ENCODE data around the gene SLC26A2.

Gene SLC26A2

GRCh38 chr5:149937610-149938009 lies 22.9 kb upstream of the SLC26A2 start:
- no peaks in the 10 kb centered on the region for H3K9me3 ChIP-seq (ENCODE audit: control insufficient read depth, insufficient read depth, low read depth, low read length)
- H3K4me3 ChIP-seq (ENCODE audit: low read depth, low read length), result no peak overlapping the region
- CTCF ChIA-PET, result interaction anchor here (0.7 to 1.2 kb wide), 2 partner anchors 20 to 42 kb away, joined by 4 to 6 read pairs; no protein-coding TSS in a partner anchor
- no peaks in the 10 kb centered on the region for H3K36me3 ChIP-seq (ENCODE audit: control insufficient read depth in 2 of 2, insufficient read depth in 1 of 2, low read length in 2 of 2)
- POLR2A ChIA-PET, result interaction anchor here (1.0 kb wide), 1 partner anchor 23 kb away, joined by 3 read pairs; the partner anchor contains the start of gene SLC26A2
- H3K27ac ChIP-seq (ENCODE audit: extremely low read depth, low read depth, low read length), result no peak overlapping the region; the same call in 1 of the 2 replicates
- peaks cover 13% of the 10 kb centered on the region for H3K4me1 ChIP-seq (ENCODE audit: control insufficient read depth, insufficient read depth, low read length)
- peak; percentile 55; the same call in 1 of the 2 replicates for TF ChIP-seq ZEB2 (tag by site-specific recombination; IDR thresholded peaks at IDR 0.05)
- peak; percentile 55 for TF ChIP-seq ZNF629 (tag by site-specific recombination; IDR thresholded peaks at IDR 0.05)
- TF ChIP-seq ZBTB49 (tag by site-specific recombination; IDR thresholded peaks at IDR 0.05; ENCODE audit: low read depth), result no peak
- peak; percentile 30; the same call in 1 of the 2 replicates for TF ChIP-seq ZNF366 (tag by site-specific recombination; conservative IDR thresholded peaks at IDR 0.05)
- TF ChIP-seq ZNF843 (tag by site-specific recombination; IDR thresholded peaks at IDR 0.05), result peak; percentile 32; the same call in 1 of the 2 replicates
- TF ChIP-seq, protein P1, sequence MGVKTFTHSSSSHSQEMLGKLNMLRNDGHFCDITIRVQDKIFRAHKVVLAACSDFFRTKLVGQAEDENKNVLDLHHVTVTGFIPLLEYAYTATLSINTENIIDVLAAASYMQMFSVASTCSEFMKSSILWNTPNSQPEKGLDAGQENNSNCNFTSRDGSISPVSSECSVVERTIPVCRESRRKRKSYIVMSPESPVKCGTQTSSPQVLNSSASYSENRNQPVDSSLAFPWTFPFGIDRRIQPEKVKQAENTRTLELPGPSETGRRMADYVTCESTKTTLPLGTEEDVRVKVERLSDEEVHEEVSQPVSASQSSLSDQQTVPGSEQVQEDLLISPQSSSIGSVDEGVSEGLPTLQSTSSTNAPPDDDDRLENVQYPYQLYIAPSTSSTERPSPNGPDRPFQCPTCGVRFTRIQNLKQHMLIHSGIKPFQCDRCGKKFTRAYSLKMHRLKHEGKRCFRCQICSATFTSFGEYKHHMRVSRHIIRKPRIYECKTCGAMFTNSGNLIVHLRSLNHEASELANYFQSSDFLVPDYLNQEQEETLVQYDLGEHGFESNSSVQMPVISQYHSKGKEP (tag by site-specific recombination; IDR thresholded peaks at IDR 0.05), result 0 out of 2 replicates have a peak, but pooled peaks have one; percentile 48
- no peak for TF ChIP-seq ZSCAN16 (tag by site-specific recombination; IDR thresholded peaks at IDR 0.05)
- no peak for TF ChIP-seq ZNF549 (tag by site-specific recombination; IDR thresholded peaks at IDR 0.05)
- peak; percentile 95 for TF ChIP-seq SCRT2 (tag by site-specific recombination; IDR thresholded peaks at IDR 0.05)
- TF ChIP-seq, protein P2, sequence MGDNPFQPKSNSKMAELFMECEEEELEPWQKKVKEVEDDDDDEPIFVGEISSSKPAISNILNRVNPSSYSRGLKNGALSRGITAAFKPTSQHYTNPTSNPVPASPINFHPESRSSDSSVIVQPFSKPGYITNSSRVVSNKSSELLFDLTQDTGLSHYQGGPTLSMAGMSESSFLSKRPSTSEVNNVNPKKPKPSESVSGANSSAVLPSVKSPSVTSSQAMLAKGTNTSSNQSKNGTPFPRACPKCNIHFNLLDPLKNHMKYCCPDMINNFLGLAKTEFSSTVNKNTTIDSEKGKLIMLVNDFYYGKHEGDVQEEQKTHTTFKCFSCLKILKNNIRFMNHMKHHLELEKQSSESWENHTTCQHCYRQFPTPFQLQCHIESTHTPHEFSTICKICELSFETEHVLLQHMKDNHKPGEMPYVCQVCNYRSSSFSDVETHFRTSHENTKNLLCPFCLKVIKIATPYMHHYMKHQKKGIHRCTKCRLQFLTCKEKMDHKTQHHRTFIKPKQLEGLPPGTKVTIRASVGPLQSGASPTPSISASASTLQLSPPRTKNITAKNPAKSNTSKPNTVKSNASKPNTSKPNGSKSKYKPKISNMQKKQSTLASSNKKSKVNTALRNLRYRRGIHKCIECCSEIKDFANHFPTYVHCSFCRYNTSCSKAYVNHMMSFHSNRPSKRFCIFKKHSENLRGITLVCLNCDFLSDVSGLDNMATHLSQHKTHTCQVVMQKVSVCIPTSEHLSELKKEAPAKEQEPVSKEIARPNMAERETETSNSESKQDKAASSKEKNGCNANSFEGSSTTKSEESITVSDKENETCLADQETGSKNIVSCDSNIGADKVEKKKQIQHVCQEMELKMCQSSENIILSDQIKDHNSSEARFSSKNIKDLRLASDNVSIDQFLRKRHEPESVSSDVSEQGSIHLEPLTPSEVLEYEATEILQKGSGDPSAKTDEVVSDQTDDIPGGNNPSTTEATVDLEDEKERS (tag by site-specific recombination; IDR thresholded peaks at IDR 0.05), result no peak
- TF ChIP-seq IKZF3 (tag by site-specific recombination; IDR thresholded peaks at IDR 0.05), result 0 out of 2 replicates have a peak, but pooled peaks have one; percentile 10
- TF ChIP-seq, protein P3, sequence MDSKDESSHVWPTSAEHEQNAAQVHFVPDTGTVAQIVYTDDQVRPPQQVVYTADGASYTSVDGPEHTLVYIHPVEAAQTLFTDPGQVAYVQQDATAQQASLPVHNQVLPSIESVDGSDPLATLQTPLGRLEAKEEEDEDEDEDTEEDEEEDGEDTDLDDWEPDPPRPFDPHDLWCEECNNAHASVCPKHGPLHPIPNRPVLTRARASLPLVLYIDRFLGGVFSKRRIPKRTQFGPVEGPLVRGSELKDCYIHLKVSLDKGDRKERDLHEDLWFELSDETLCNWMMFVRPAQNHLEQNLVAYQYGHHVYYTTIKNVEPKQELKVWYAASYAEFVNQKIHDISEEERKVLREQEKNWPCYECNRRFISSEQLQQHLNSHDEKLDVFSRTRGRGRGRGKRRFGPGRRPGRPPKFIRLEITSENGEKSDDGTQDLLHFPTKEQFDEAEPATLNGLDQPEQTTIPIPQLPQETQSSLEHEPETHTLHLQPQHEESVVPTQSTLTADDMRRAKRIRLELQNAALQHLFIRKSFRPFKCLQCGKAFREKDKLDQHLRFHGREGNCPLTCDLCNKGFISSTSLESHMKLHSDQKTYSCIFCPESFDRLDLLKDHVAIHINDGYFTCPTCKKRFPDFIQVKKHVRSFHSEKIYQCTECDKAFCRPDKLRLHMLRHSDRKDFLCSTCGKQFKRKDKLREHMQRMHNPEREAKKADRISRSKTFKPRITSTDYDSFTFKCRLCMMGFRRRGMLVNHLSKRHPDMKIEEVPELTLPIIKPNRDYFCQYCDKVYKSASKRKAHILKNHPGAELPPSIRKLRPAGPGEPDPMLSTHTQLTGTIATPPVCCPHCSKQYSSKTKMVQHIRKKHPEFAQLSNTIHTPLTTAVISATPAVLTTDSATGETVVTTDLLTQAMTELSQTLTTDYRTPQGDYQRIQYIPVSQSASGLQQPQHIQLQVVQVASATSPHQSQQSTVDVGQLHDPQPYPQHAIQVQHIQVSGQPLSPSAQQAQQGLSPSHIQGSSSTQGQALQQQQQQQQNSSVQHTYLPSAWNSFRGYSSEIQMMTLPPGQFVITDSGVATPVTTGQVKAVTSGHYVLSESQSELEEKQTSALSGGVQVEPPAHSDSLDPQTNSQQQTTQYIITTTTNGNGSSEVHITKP (tag by site-specific recombination; IDR thresholded peaks at IDR 0.05), result peak; percentile 94
- TF ChIP-seq ZNF324 (tag by site-specific recombination; IDR thresholded peaks at IDR 0.05), result no peak
- no peak for TF ChIP-seq ZNF792 (tag by site-specific recombination; IDR thresholded peaks at IDR 0.05)
- peak; percentile 27; the same call in 1 of the 2 replicates for TF ChIP-seq ZNF24 (tag by site-specific recombination; IDR thresholded peaks at IDR 0.05)
- TF ChIP-seq OVOL3 (tag by site-specific recombination; IDR thresholded peaks at IDR 0.05), result no peak
- TF ChIP-seq ZNF239 (tag by site-specific recombination; IDR thresholded peaks at IDR 0.05), result peak; percentile 86; the same call in 1 of the 2 replicates
- peak; percentile 72 for TF ChIP-seq WT1 (tag by site-specific recombination; IDR thresholded peaks at IDR 0.05)
- TF ChIP-seq SCRT1 (tag by site-specific recombination; IDR thresholded peaks at IDR 0.05; ENCODE audit: borderline replicate concordance), result peak; percentile 94
- no peak for TF ChIP-seq ZNF311 (tag by site-specific recombination; IDR thresholded peaks at IDR 0.05; ENCODE audit: borderline replicate concordance)
- TF ChIP-seq ZFP37 (tag by site-specific recombination; IDR thresholded peaks at IDR 0.05), result no peak
- 0 out of 2 replicates have a peak, but pooled peaks have one; percentile 27 for TF ChIP-seq ZNF660 (tag by site-specific recombination; IDR thresholded peaks at IDR 0.05)
- no peak for TF ChIP-seq ZNF837 (tag by site-specific recombination; IDR thresholded peaks at IDR 0.05)
- no peak for TF ChIP-seq ZNF121 (tag by site-specific recombination; IDR thresholded peaks at IDR 0.05)
- no peak for TF ChIP-seq ZNF2 (tag by site-specific recombination; IDR thresholded peaks at IDR 0.05)
- TF ChIP-seq ZNF48 (tag by site-specific recombination; IDR thresholded peaks at IDR 0.05), result no peak
- no peak for TF ChIP-seq ZSCAN30 (tag by site-specific recombination; IDR thresholded peaks at IDR 0.05)
- no peak for TF ChIP-seq ZBTB48 (tag by site-specific recombination; IDR thresholded peaks at IDR 0.05)
- no peak for TF ChIP-seq REPIN1 (tag by site-specific recombination; IDR thresholded peaks at IDR 0.05; ENCODE audit: low read depth)
- TF ChIP-seq GFI1B (tag by site-specific recombination; IDR thresholded peaks at IDR 0.05), result no peak

All from HEK293 (cell line).